Fibroblast of skin of right quadriceps (primary cell): ENCODE results near the gene CYP24A1.

Experiments used
- DNase-seq: peaks from one replicate; pipeline ENCODE4 v3.0.0-alpha.2; 2013

The CYP24A1 gene

DNA sequence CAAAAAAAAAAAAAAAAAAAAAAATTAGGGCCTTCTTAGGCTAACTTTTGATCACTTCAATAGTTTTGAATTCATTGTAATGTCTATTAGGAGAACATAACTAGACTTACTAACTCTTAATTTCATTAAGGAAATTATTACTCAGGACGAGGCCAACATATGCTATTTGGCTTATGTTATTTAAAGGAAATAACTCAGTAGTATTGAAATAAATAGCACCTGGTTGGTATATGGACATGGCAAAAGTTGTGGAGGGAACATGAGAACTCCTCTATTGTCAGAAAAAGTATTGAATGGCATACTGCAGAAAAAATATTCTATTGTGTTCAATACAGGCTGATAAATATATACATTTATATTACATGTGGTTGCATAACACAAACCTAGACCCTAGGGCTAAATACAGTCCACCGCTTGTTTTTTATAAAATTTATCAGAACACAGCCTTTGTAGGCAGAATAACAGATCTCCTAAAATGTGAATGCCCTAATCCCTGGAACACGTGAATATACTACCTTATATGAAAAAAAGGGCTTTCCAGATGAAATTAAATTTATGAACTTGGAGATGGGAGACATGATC, 18.0 kb downstream of the CYP24A1 start:
- DNase-seq, result no peak

DNA sequence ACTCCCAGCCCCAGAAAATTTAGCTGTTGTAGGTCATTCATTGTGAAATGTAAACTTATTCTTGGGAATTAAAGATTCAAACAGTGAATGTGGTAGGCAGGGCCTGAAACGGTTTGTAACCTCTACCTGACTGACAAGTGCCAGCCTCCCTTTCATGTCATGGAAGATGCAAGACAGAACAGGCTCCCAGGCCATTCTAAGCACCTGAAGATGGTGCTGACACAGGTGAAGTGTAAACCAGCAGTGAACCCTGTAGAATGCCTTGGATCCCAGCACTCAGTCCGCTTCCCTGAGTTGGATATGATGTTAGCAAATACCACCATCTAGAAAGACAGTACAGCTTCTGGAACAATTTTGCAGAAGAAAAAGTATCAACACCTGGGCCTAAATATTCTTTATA, 19.3 kb downstream of the CYP24A1 start:
- no peak for DNase-seq

DNA sequence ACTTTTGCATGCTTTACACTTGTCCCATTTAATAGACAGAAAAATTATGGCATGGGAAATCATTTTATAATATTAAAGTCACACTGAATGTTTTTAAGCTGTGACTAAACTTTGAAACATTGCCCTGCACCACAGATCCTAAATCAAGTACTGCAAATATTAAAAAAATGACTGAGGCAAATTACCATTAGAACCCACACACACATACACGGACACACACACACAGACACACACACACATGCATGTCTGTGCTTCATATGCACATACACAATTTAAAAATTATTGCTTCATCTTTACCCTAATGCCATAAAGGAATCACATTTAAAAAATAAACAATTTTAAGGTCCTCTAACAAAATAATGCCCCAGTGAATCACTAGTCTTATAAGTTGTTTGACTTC, 19.9 kb downstream of the CYP24A1 start:
- no peak for DNase-seq

DNA sequence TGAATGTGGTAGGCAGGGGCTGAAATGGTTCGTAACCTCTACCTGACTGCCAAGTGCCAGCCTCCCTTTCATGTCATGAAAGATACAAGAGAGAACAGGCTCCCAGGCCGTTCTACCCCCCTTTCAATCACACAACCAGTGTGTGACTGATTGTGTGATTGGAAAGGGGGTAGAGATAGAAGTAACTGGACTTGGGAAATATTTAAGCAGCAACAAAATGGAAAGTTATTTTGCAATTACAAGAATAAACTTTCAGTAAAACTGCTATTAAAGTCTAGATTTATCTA, 20.8 kb downstream of the CYP24A1 start:
- DNase-seq, result no peak

DNA sequence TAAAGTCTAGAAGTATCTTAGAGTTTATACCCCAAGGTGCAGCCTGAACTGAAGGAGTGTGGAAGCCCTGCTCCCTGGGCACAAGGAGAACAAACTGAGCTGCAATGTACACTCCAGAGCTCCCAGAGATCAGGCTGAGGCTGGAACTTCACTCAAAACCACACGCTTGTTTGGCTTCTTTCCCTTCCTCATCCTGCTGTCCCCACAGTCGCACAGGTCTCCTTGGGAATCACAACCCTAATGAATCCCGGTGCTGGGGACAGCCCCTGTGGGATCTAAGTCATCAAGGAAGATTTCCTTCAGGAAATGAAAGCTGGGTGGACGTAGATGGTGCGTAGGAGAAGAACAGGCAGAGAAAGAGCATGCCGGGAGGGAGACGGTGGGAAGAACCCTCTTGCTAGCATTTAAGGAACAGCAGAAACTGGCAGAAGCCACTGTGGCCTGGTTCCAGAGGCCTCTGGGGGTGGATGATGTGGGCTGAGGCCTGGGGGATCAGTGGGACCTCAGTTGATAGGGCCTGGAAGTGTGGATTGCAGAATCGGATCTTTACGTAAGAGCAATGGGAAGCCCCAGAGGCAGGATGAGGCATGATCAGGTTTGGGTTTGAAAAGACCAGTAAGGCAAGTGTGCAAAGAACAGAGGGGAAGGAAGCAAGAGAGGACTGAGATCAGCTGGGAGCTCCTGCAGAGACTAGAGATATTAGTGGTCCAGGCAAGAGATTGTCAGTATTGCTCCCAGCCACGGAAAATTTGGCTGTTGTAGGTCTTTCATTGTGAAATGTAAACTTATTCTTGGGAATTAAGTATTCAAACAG, 21.4 kb downstream of the CYP24A1 start:
- no peak for DNase-seq

DNA sequence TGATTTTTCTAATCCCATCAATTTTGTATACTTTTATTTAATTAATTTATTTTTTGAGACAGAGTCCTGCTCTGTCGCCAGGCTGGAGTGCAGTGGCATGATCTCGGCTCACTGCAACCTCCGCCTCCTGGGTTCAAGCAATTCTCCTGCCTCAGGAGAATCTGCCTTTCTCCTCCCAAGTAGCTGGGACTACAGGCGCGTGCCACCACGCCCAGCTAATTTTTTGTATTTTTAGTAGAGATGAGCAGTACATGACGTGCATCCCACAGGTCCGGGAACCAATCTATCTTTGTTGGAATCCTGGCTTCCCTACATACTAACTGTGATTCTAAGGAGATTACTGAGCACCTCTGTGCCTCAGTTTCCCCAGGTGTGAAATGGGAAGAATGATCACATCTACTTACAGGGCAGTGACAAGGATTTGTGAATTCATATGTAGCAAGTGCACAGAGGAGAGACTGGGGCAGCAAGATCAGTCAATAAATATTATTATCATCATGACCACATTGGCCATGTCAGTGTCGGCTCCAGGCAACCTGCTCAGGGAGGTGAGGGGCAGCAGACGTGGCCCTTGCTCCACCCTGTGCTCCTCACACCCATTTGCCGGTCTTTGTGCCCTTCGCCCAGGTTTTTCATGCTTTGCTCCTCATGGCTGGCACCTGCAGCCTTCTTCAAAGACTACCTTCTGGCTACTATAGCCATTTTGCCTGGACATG, 22.1 kb downstream of the CYP24A1 start:
- no peak for DNase-seq

DNA sequence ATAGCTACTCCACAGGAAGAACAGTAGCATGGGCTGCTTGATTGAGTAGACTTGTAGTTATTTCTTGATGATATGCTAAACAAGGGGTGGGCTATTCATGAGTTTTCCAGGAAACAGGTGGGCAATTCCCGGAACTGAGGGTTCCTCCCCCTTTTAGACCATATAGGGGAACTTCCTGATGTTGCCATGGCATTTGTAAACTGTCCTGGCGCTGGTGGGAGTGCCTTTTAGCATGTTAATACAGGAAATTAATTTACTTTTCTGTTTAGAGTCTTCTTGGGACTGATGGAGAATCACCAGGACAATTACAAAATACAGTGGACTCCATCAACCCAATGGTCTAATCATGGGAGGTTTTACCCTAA, 22.7 kb downstream of the CYP24A1 start:
- DNase-seq, result no peak

DNA sequence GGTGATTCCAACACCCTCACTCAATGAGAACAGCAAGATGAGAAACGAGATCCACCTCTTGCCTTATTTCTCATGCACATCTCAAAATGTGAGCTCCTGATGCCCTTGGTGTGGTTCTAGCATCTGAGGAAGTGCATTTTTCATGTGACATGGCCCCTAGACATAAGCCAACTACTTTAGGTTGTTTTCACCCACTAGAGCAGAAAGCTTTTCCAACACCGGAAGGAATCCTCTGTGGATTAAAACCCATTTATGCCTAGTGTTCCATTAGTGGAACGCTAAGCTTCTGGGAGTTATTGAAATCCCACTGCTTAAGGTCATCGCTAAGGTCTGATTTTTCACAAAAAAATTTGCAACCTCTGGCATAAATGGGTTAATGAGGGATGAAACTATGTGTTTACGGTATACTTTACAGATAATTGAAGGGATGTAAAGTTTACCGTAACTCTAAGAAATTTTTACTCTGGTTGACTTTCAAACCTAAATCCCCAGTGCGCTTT, 24.0 kb downstream of the CYP24A1 start:
- DNase-seq, result no peak

DNA sequence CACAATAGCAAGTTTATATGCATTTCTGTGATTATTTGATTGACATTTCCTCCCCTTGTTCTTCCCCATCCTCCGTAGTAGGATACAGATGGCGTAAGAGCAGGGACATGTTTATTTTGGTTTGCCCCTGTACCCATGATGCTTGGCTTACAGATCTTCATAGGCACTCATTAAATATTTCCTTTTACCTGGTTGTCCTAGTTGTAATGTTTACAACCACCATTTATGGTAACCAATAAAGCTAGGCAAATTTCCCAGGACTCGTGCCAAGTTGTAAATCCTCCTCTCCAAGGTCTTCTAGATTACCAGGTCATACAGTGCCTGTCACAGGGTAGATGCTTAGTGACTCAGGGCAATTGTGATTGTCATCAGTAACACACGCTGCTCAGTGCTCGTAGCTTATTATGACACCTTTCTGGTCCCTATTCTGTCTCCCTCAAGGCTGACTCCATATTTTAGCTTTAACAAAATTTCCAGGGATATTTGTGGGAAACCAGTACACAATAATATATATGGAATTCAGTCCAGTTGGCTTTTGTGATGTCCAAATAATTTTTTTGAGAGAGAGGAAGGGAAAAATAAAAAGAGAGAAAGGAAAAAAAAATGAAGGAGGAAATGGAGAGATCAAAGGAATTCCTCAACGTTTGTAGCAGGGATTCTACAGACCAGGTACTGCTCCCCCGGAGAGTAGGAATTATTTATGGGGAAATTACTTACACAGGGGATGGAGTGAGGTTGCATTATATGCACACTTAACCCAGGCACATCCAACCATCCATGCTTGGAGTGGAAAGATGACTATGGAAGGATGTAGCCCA, 24.6 kb downstream of the CYP24A1 start:
- peak; percentile 10 for DNase-seq

DNA sequence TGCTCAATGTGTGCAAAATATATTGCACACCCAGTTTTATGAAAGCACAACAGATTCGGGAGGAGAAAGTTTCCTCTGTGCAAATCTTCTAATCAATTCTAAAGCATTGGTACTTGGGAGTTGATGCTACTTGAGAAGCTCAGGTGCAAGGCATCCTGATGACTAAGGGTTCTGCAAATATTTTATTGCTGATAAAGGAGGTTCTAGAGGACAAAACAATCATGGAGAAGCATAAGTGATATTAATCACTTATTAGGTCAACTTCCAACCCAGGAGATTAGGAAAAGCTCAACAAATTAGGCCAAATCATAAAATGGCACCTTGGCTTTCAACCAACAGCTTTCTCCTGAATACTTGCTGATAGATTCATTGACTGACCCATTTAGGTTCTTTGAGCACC, 27.1 kb downstream of the CYP24A1 start:
- no peak for DNase-seq

DNA sequence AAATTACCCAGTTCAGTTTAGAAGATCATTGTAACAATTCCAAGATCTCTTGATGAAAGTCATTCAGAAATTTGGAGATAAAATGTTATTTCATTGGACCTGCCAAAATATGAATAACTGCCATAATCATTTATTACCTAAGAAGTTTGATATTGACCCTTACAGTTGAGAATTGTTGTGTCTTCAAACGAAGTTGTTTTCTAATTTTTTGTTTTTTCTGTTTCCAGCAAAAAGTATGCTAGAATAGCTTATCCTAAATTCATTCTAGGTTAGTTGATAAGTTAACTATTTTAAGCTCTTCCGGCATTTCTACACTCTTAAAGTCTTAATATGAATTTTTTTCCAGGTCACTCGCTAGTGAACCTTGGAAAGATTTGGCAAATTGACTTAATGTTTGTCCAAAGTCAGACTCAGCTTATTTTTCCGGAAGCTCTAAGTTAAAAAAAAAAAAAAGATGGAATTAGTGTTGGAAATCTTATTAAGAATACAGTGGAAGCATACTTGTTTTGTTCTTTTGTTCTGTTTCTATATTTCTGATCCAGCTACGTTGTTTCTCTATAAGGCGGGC, 28.9 kb downstream of the CYP24A1 start:
- DNase-seq, result no peak

DNA sequence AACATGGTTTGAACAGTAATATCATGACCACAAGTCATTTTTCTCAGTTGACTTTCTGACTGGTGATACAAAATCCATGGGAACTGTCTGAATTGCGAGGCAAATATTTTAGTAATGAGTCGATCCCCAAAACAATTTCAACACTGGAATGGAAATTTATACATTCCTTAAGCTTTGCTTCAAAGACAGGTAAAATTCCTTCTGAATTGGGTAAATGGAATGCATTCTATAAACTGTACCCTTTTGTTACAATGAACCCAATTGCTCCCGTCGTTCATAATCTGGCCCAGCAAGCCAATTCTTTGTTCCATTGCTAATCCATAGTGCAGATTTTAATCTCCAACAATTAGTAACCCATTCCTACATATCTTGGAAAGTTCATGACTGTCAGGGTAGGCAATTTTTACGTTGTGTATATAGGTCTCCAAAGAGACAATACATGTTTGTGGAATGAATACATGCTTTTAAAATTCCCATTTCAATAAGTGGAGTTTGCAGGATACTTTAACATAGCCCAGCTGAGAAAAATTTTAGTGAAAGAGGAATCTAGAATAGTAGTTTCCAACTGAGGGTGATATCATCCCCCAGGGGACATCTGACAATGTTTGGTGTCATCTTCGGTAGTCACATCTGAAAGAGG, 32.7 kb downstream of the CYP24A1 start:
- peak; percentile 85 for DNase-seq

DNA sequence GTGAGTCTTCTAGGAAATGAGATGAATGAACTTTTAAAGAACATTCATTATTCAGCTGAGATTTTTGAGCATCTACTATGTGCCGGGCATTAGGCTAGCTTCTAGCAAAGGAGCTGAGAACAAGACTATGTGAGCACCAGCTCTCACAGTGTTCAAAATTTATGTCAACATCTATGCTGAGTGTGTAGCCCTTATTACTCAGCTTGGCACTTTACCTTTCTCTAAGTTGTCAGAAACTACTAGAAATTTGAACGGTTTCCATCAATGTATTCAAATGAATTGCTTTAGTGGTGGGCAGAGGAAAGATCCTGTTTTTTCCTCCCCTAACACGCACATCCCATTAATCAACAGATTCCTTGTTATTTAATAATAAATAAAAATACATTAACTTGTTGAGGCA, 33.3 kb downstream of the CYP24A1 start:
- peak; percentile 11 for DNase-seq

DNA sequence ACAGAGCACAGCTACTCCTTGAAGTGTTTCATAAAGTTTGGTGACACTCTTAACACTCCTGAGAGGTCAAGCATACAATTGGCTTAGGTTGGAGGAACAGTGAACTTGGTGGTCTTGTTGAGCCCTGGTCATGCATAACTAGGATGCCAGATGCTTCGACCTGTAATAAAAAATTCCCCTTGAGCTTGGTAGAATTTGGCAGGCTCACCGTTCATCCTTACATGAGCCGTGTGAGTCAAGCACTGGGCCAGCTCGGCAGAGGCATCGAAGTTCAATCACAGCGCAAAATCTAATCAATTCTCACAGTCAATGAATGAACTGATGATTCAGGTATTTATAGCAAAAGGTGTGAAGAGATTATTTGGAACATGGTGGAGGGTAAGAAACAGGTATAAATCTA, 33.7 kb downstream of the CYP24A1 start:
- DNase-seq, result no peak

DNA sequence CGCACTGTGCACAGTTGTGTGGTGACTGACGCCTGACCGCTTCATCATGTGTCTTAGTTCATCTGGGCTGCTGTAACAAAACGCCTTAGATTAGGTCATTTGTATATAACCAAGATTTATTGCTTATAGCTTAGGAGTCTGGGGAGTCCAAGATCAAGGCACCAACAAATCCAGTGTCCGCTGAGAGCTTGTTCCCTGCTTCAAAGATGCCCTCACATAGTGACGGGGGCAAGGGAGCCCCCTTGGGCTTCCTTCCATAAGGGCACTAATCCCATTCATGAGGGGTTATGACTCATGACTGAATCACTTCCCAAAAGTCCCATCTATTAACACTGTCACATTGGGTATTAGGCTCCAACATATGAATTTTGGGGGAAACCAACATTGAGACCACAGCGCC, 34.6 kb downstream of the CYP24A1 start:
- DNase-seq, result peak; percentile 18

DNA sequence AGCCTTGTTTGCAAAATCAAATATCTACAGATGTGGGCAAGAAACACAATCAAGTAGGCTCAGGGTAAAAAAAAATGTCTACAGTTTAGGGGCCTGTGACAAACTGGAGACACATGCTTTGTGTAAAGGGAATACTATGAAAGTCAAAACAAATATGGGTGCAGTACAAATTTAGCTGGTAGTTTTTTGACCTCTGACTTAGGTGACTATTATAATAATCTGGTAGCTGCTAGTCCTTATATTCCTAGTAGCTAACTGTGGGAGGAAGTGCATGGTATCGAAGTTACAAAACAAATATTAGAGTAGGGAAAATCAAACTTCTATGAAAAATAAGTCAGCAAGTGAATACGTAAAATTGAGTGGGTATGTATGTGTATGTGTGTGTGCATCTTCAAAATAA, 35.4 kb downstream of the CYP24A1 start:
- DNase-seq, result no peak

DNA sequence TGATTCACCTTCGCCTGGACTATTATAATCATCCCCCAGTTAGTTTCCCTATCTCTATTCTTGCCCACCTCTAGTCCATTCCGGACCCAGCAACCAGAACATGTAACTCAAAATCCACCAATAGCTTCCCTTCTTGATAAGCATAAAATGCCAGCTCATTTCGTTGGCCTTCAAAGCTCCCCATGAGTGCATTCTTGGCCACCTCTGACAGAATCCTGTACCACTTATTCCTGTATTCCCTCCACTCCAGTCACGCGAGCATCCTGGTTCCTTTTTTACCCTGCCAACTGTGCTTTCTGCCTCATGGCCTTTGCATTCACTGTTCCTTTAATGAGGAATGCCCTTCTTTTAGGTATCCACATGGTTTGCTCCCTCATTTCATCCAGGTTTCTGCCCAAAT, 36.7 kb downstream of the CYP24A1 start:
- no peak for DNase-seq

DNA sequence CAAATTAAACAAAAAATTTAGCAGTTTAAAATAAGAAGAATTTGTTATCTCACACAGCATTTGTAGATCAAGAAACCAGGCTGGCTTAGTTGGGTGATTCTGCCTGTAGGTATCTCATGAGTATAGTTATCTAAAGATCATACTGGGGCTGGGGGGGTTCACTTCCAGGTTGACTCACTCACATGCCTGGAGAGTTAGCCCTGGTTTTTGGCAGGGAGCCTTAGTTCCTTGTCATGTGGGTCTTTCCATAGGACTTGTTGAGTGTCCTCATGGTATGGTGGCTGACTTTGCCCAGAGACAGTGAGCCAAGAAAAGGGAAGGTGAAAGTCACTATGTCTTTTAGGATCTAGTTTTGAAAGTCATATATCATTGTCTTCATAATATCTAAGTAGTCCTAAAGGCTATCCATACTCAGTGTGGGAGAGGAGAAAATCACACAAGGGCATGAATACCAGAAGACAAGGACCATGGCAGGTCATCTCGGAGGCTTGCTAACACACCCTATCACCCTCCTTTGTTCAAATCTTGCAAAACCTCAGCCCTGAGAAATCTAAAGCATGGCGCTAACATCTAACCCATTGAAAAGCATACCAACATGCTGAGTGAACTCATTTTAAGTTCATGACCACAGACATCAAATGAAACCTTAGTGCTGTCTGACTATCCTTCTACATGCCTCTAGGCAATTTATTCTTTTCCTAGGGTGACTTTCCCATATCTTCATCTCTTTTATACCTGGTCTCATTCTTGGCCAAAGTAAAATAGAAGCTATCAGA, 39.2 kb downstream of the CYP24A1 start:
- peak; percentile 92 for DNase-seq

DNA sequence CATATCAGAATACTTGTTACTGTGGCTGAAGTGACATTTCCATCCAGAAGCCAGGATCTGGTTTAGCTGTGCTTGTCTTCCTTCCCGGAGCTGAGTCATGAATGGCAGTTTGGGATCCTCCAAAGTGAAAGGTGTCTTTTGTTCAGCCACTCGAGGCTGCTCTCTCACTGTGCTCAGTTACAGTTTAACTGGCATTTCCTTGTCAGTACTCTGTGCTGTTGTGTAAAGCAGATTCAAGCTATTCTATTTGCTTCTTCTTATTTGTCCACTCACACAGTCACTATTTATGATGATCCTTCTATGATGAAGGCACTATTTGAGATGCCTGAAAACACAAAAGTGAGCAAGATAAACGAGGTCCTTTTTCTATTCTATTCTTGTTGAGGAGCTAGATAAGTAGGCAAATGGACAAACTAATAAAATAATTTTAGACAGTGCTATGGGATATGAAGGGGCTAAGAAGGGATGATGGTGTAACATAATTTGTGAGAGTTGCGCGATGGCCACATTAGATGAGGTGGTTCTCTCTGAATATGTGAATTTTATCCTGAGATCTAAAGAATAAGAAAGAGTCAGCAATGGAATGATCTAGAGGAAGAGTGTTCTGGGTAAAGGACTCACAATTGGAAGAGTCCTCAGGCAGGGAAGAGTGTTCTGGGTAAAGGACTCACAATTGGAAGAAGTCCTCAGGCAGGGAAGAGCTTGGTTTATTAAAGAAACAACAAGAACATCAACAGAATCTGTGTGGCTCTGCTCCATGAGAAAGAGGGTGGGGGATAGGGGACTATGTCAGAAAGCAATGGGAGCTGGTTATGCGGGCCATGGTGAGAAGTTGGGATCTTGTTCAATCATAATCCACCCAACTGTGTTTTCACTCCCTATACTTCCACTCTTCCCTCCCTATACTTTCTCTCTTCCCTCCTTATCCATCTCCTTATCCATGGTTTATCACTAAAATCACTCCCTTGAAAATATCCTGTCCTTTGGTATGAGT, 40.1 kb downstream of the CYP24A1 start:
- DNase-seq, result no peak
